HG03354 (cell line): Measurements from ENCODE around the gene C9.
A peak's percentile ranks its signal among the peaks of the same experiment; 100 is the strongest.
"Not testable (repeated sequence)": the region's sequence is repeated elsewhere in the genome, so short reads cannot be mapped to it uniquely, and the experiment has no call there.

Experiments used
- ATAC-seq: cut with Tn5 transposase; IDR thresholded peaks from one replicate; pipeline ENCODE4 v1.9.1; 2021; ENCODE audit warnings: mild to moderate bottlenecking; ENCODE audit not compliant: unreplicated experiment, poor library complexity, severe bottlenecking

Gene C9

DNA sequence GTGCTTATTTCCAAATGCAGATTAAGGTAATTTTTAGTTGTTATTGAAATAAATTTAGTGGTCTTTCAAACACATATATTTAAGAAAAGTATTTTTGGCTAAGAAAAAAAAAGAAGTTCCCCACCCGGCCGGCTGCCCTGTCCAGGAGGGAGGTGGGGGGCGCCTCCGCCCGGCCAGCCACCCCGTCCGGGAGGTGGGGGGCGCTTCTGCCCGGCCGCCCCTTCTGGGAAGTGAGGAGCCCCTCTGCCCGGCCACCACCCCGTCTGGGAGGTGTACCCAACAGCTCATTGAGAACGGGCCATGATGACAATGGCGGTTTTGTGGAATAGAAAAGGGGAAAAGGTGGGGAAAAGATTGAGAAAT lies 91.4 kb downstream of the C9 start:
- not testable (repeated sequence) for ATAC-seq

DNA sequence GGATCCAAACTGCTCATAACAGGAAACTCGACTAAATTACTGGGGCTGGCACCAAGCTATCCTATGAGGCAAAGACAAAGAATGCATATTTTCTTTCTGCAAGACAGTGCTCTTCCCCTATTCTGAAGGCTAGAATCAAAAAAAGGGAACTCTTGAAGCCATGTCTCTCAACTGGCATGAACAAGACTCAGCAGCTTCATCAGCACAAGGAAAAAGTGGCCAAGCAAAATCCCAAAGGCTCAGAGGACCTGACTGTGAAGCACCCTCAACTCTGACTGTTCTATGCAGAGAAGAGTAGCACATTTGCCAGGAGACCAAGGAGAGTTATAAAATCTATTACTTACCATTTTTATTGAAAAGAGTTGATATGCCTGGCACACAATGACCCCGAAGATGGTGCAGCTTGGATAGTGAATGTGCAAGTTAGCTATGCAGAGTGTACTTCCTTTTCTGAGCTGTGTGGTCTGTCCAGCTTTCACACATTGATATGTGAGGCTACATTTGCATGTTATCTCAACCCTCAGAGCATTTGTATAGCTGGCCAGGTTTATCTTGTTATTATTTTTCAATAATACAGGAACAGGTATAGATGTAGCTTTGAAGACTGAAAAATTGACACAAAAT lies 94.0 kb downstream of the C9 start:
- no peak for ATAC-seq

DNA sequence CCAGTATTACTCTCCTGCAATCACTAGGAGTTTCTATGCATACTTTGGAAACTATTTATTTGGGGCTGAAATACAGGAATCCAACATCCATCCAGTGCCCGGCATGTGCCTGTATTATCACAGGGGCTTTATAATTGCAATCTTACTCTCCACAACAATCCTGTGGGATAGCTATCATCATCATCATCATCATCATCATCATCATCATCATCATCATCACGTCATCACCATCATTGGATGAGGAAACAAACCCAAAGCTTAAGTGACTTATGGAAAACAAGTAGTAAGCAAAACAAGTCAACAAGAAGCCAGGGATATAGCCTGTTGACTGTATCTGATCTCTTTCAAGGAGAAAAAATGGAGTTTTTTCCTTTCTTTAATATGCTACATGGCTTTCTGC lies 97.1 kb downstream of the C9 start:
- ATAC-seq, result no peak

DNA sequence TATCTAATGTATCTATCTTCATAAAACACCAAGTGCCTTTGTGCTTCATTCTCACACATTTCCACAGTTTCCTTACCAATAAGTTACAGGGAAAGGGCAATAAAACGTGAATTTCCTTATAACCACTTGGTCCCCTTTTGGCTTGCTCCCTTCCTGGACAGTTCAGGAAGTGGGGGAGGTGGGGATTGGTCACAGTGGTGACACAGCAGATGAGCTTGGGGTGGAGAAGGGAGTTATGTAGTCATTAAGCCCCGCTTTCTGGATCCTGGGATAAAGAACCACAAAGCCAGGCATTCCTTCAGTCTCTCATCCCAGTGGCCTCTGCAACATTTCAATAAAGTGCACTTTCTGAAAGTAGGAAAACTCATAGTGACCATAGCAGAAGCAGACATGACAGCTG lies 97.9 kb downstream of the C9 start:
- ATAC-seq, result no peak

DNA sequence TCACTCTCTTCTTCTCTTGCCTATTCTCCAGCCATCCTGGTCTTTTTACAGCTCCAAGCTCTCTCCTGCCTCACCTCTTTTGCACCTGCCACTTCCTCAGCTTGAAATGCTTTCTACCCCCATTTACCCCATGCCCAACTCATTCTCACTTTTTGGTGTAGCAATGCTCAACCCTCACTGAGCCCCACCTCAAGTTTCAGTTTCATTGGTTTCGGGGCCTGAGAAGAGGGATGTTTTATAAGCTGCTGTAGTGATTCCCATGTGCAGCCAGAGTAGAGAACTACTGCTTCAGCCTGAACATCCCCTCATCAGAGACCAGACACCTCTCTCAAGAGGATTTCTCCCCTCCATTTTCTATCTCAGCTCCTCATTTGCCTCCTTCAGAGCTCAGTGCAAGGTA lies 99.8 kb downstream of the C9 start:
- ATAC-seq, result peak; percentile 78

DNA sequence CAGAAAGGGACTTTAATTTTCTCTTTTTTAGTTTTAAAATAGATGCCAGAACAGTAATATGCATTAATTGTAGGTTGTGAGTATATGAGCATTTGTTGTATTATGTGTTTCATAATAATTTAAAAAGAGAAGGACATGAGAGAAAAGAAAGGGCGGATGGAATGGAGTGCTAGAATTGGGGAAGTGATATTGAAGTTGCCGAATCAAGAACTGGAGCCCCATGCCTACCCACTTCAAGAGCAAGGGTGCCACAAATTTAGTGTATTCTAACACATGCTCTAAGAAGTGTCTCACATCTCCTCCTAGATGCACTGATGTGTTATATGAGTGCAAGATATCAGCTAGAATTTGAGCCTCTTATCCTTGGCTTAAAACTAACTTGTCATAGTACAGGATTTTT lies 101.3 kb downstream of the C9 start:
- ATAC-seq, result no peak

DNA sequence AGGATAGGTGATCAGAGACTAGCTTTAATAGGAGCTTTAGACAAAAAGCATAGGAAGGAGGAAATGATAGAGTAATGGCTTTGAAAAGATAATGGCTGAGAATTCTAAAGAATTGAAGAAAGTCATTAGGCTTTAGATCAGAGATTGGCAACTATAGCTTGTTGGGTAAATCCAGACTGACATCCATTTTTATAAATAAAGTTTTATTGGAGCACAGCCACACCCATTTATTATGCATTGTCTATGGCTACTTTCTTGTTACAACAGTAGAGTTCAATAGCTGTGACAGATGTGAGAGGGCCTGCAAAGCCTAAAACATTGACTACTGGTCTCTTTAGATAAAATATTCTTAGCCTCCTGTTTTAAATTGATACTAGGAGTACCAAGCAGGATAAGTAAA lies 104.2 kb downstream of the C9 start:
- no peak for ATAC-seq

DNA sequence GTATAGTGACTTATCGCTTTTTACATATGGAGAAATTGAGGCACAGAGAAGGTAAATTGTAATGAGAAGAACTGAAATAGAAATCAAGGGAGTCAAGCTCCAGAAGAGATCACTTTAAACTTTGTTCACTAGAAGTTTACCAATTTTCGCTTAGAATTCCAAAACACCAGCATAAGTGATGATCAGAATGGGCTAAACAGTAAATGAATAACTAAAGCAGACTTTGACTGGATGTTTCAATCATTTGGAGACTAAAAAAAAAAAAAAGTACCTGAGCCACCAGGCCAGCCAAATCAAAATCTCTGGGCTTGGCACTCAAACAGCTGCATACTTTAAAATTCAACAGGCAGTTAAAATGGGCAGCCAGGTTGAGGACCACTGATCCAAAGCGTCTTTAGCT lies 106.7 kb downstream of the C9 start:
- no peak for ATAC-seq

DNA sequence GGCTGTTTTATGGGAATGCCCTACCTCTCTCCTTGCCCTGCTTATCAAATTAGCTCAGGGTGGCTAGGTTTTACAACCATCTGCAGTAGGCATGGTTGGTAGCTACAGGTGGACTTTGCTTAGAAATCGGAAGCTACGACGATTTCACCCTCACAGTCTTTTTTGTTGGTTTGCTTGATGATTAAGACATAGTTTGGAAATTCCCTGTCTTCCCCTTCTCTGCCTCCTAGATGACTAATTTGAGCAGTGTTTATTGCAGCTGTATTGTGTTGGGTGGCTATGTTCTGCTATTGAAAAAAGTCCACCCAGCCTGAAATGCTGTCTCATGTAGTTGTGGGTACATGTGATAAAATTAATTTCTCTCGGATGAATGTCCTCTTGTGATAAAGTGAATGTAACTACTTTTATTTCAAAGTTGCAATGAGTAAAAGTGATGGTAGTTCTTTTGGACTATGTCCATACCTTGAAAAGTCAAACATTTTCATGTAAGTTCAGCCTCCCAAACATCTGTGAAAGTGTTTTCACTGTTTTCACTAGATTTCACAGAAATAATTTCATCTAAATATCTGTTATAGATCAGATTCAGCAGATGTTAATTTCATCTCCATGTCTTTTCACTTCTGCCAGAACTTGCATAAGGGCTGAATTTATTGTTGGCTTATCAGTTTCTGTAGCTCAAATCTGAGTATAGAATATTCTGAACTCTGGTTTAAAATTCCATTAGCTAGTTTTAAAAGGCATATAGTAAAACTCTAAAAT lies 107.6 kb downstream of the C9 start:
- no peak for ATAC-seq

DNA sequence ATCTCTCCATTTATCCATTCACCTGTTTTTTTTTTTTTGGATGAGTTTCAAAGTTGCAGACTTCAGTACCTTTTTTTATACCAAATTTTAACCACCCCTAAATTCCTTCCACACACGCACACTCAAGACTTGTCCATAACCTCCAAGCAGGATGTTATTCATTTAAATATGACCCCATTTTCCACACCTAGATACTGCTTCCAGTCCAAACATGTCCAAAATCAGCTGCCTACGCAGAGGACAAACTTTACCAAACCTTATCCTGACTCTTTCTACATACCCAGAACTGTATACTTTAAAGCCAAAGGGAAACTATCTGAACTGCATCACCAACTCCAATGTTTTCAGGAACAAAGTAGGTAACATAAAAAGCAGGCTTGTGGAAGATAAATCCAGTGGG lies 108.9 kb downstream of the C9 start:
- ATAC-seq, result no peak

DNA sequence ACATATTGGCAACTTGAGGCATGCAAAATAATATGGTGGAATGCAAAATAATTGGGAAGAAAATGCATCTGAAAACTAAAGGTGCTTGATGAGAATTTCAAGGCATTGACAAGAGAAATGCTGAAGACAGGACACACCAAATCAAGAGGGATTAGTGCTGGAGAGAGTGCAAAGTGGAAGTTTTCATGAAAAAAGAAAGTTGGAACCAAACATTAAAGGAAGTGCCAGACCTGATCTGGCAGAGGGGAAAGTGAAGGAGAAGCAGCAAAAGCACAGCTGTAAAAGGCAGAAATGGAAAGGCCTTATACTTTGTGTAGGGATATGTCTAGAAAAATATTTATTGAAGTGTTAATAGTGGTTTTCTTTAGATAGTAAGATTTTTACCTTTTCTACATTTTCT lies 109.6 kb downstream of the C9 start:
- no peak for ATAC-seq

DNA sequence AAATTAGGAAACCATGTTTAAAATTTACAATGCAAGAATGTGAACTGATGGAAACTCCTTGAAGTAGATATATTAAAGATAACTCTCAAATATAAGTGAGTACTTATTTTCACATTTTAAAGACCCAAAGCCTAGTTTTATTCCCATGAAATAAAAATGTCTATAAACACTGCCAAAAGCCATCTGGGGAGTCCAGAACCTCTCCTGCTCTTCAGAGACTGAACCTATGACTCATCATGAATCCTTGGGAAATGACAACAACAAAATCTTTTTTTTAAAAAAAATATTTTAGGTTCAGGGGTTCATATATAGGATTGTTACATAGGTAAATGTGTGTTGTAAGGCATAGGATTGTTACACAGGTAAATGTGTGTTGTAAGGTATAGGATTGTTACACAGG lies 111.1 kb downstream of the C9 start:
- no peak for ATAC-seq

DNA sequence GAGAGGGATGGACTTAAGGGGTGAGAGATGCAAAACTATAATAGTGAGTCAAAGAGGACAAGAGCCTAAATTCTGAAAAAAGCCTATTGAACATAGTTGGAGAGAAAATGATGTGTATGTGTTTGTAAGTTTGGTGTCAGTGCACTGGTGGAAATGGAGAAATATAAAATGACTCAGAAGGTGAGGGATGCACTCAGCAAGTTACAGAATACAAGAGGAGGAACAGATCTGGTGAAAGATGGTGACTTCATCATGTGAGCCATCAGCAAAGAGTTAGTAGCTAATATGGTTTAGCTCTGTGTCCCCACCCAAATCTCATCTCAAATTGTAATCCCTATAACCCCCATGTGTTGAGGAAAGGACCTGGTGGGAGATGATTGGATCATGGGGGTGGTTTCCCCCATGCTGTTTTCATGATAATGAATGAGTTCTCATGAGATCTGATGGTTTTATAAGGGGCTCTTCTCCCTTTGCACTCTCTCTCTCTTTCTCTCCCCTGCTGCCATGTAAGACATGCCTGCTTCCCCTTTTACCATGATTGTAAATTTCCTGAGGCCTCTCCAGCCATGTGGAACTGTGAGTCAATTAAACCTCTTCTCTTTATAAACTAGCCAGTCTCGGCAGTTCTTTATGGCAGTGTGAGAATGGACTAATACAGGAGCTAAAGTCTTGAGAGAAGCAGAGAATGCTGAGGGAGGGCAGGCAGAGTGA lies 114.6 kb downstream of the C9 start:
- no peak for ATAC-seq

DNA sequence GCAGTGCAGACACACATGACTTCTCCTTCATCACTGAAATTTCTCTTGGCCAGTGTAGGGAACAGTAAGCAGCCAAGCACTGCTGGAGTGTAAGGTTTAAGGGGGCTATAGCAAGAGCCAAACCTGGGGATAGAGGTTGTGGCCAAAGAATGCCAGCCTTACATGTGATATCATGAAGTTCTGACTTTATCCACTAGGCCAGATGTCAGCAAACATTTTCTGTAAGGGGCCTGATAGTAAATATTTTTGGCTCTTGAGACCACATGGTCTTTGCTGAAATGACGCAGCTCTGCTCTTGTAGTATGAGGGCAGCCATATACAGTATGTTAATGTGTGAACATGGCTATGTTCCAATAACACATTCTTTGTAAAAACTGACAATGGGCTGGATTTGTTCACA lies 115.2 kb downstream of the C9 start:
- no peak for ATAC-seq

DNA sequence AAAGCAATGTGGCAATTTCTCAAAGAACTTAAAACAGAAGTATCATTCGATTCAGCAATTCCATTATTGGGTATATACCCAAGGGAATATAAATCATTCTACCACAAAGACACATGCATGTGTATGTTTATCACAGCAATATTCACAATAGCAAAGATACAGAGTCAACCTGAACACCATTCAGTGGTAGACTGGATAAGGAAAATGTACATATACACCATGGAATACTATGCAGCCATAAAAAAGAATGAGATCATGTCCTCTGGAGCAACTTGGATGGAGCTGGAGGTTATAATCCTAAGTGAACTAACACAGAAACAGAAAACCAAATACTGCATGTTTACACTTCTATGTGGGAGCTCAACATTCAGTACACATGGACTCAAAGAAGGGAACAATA lies 123.5 kb downstream of the C9 start:
- no peak for ATAC-seq

DNA sequence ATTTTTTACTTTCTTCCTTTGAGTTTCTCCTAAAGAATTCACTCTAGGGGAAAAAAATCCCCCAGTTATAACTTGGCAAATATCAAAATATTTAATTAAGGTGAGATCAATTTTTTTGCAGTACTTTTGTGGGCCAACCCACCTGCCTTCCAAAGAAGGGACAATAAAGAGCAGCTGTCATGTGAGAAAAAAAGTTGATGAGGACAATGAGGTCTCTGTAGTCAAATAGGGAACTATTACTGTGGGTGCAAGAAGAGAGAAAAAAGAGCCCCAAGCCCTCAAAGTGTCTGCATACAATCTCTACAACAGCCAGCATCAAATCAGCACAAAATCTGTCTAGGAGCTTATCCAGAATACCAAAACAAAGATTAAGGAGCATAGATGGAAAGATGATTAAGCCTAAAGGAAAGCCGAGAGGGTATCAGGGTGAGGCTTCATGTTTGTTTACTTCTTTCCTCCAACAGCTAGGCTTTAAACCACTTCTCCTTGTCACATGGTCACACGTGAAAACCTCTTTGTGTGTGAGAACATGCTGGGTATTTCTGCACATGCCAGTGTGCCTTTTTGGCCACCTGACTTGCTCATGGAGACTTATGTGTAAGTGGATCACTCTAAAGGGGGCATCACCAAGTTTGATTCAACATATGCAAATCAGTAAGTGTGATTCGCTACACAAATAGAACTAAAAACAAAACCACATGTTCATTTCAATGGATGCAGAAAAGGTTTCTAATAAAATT lies 125.8 kb downstream of the C9 start:
- no peak for ATAC-seq

DNA sequence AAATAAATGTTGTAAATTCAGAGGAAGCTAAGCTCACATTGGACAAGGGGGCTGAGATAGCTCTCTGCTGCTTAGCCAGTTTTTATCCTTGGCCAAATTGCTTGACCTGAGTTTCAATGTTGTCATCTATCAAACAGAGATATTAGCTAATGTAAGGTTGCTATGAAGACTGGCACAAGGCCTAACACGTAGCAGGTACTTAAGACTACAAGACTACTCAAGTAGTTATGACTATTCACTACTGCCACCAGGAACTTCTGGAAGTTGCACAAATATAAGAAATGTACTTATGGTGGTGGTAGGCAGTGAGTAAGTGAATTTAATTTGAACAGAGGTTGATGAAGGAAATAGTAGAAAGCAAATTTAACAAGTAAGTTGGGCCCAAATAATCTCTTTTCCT lies 127.6 kb downstream of the C9 start:
- ATAC-seq, result no peak

DNA sequence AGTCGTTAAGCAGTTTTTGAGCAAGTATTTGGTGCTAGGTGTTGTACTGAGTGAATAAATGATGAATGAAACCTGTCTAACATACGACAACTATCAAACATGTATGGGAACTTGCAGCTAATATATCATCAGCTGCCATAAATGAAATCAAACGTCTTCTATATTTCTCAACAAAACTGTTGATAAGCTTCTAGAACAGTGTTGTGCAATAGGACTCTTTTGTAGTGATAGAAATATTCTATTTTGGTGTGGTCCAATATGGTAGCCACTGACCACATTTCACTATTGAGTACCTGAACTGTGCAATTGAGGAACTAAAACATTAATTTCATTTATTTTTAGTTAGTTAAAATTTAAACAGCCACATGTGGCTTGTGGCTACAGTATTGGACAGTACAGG lies 128.6 kb downstream of the C9 start:
- ATAC-seq, result no peak

DNA sequence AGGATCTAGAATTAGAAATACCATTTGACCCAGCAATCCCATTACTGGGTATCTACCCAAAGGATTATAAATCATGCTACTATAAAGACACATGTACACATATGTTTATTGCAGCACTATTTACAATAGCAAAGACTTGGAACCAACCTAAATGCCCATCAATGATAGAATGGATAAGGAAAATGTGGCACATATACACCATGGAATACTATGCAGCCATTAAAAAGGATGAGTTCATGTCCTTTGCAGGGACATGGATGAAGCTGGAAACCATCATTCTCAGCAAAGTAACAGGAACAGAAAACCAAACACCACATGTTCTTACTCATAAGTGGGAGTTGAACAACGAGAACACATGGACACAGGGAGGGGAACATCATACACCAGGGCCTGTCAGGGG lies 129.8 kb downstream of the C9 start:
- not testable (repeated sequence) for ATAC-seq
